Calu3 (cell line): Measurements from ENCODE around the gene GFY. TPM values are rescaled to one million over a fixed set of nuclear protein-coding genes. Genes with fewer than 3 reads are reported as not detected.

ENCODE experiments used
- BruUV-seq: library from RNA; stranded (reverse); fragments of 400-500 nt; replicated peaks from 2 replicates; lab custom pipeline; 2021; lab: Mats Ljungman, UMichigan
- CTCF ChIA-PET: fragments of 300-600 bp; sonication (Branson Sonifier 250); formaldehyde crosslinking; loops from one replicate; lab custom pipeline; 2022; ENCODE audit warnings: antibody characterized with exemption; lab: Charles Lee
- DNase-seq: peaks from one replicate; pipeline ENCODE4 v3.0.0; 2022
- H3K27ac Mint-ChIP-seq: one replicate; pipeline ENCODE4 v1.8.0; 2022; ENCODE audit warnings: mixed read lengths; ENCODE audit not compliant: unreplicated experiment
- H3K27me3 Mint-ChIP-seq: one replicate; pipeline ENCODE4 v1.8.0; 2022; ENCODE audit warnings: mixed read lengths; ENCODE audit not compliant: unreplicated experiment
- H3K36me3 Mint-ChIP-seq: one replicate; pipeline ENCODE4 v1.8.0; 2022; ENCODE audit warnings: mild to moderate bottlenecking, moderate library complexity, mixed read lengths; ENCODE audit not compliant: insufficient read depth, unreplicated experiment
- H3K4me1 Mint-ChIP-seq: one replicate; pipeline ENCODE4 v1.8.0; 2022; ENCODE audit warnings: mild to moderate bottlenecking, low read depth, mixed read lengths; ENCODE audit not compliant: unreplicated experiment
- H3K4me3 Mint-ChIP-seq: one replicate; pipeline ENCODE4 v1.8.0; 2022; ENCODE audit warnings: mild to moderate bottlenecking, low read depth, moderate library complexity, mixed read lengths; ENCODE audit not compliant: unreplicated experiment
- H3K9me3 Mint-ChIP-seq: one replicate; pipeline ENCODE4 v1.8.0; 2022; ENCODE audit warnings: low read depth, mixed read lengths; ENCODE audit not compliant: unreplicated experiment
- CTCF ChIP-seq: fragments of 200-600 bp; IDR thresholded peaks from one replicate; pipeline ENCODE4 v1.8.0; 2022; ENCODE audit warnings: antibody characterized with exemption; ENCODE audit not compliant: unreplicated experiment
- intact Hi-C: fragments of 100-400 bp; cut with micrococcal nuclease; formaldehyde crosslinking; loops from one replicate; pipeline ENCODE4 v1.10.0; 2022; ENCODE audit not compliant: unreplicated experiment
- total RNA-seq: library from RNA; stranded (reverse); gene quantifications from 2 replicates; pipeline ENCODE4 v1.2.3, GENCODE V29; 2022

GFY gene
- total RNA-seq, 1 experiment from 2014 or later: not detected

- peak; percentile 98 for TF ChIP-seq CTCF
- H3K9me3 Mint-ChIP-seq: no peaks in the 10 kb centered on the region
- no peak within 1 kb of the TSS for H3K27ac Mint-ChIP-seq
- peaks cover 7% of the 10 kb centered on the region for H3K36me3 Mint-ChIP-seq
- H3K4me1 Mint-ChIP-seq: peaks cover 3% of the 10 kb centered on the region
- intact Hi-C loops: no loop called here
- BruUV-seq: no TSS peak
- CTCF ChIA-PET: interaction anchor here (0.6 to 1.3 kb wide), 4 partner anchors 17 to 383 kb away, joined by 3 to 6 read pairs (median 5); partner anchors contain the start of gene ALDH16A1
- peak; percentile 86 for DNase-seq
- H3K27me3 Mint-ChIP-seq: peaks cover 27% of the 10 kb centered on the region
- H3K4me3 Mint-ChIP-seq: peak within 1 kb of the TSS; percentile 71
These were observed 48.8 kb downstream of the GFY start, which contains the start of gene FLT3LG for GRCh38 chr19:49473868-49474541. Gene FLT3LG (plus strand): TSS chr19:49474215. CDS start chr19:49474640, 425 bp downstream.

- H3K27ac Mint-ChIP-seq: no peak overlapping the region
- no peaks in the 10 kb centered on the region for H3K4me1 Mint-ChIP-seq
- peaks cover 7% of the 10 kb centered on the region for H3K36me3 Mint-ChIP-seq
- intact Hi-C loops: no loop called here
- no peak for DNase-seq
- H3K27me3 Mint-ChIP-seq: peaks cover 27% of the 10 kb centered on the region
- no peaks in the 10 kb centered on the region for H3K9me3 Mint-ChIP-seq
- no TSS peak for BruUV-seq
- H3K4me3 Mint-ChIP-seq: peak overlapping the region; percentile 71
- CTCF ChIA-PET: no interaction called here
- no peak for TF ChIP-seq CTCF
These were observed 49.3 kb downstream of the GFY start for GRCh38 chr19:49474542-49474924.

- no peak for DNase-seq
- no TSS peak for BruUV-seq
- Mint-ChIP-seq H3K4me3 (no peak overlapping the region), H3K9me3 (no peaks in the 10 kb centered on the region), H3K4me1 (no peaks in the 10 kb centered on the region), H3K27ac (no peak overlapping the region), H3K27me3 (peaks cover 27% of the 10 kb centered on the region), H3K36me3 (peaks cover 7% of the 10 kb centered on the region)
- intact Hi-C loops: no loop called here
- CTCF ChIA-PET: no interaction called here
- no peak for TF ChIP-seq CTCF
These were observed 50.2 kb downstream of the GFY start for GRCh38 chr19:49475191-49475917.

- BruUV-seq: no TSS peak
- no peak overlapping the region for H3K27ac Mint-ChIP-seq
- CTCF ChIA-PET: no interaction called here
- H3K36me3 Mint-ChIP-seq: peaks cover 7% of the 10 kb centered on the region
- no peaks in the 10 kb centered on the region for H3K9me3 Mint-ChIP-seq
- intact Hi-C loops: no loop called here
- H3K4me3 Mint-ChIP-seq: no peak overlapping the region
- peaks cover 27% of the 10 kb centered on the region for H3K27me3 Mint-ChIP-seq
- no peaks in the 10 kb centered on the region for H3K4me1 Mint-ChIP-seq
- no peak for TF ChIP-seq CTCF
- no peak for DNase-seq
These were observed 51.0 kb downstream of the GFY start for GRCh38 chr19:49475995-49476880.
